Neural crest cell (in vitro differentiated cells): Measurements from ENCODE around the gene LRRC2. TPM values are rescaled to one million over a fixed set of nuclear protein-coding genes. Genes with fewer than 3 reads are reported as not detected.

ENCODE experiments used
- DNase-seq: peaks from one replicate; pipeline ENCODE4 v3.0.0; 2021; ENCODE audit warnings: low read depth, mixed read lengths, low spot score
- H3K27ac Mint-ChIP-seq: one replicate; pipeline ENCODE4 v1.8.0; 2021; ENCODE audit warnings: mild to moderate bottlenecking, mixed read lengths; ENCODE audit not compliant: unreplicated experiment
- H3K27me3 Mint-ChIP-seq: 2 replicates; pipeline ENCODE4 v1.8.0; 2021; ENCODE audit warnings: low read depth, mild to moderate bottlenecking, mixed read lengths
- H3K36me3 Mint-ChIP-seq: 2 replicates; pipeline ENCODE4 v1.8.0; 2021; ENCODE audit warnings: low read depth, mild to moderate bottlenecking, mixed read lengths
- H3K4me1 Mint-ChIP-seq: 2 replicates; pipeline ENCODE4 v1.8.0; 2021; ENCODE audit warnings: mixed read lengths
- H3K4me3 Mint-ChIP-seq: one replicate; pipeline ENCODE4 v1.8.0; 2021; ENCODE audit warnings: mild to moderate bottlenecking, mixed read lengths
- H3K9me3 Mint-ChIP-seq: 2 replicates; pipeline ENCODE4 v1.8.0; 2021; ENCODE audit warnings: mixed read lengths
- total RNA-seq: library from RNA; stranded (reverse); gene quantifications from 2 replicates; pipeline ENCODE4 v1.2.1, GENCODE V29; 2021
- TF ChIP-seq, protein P1 (sequence below): fragments of 200-600 bp; sonication (generic); conservative IDR thresholded peaks from 2 replicates; pipeline ENCODE4 v1.5.0; 2021; ENCODE audit warnings: antibody characterized with exemption, mild to moderate bottlenecking

LRRC2 gene
- total RNA-seq, 1 donor from 2014 or later = 0.12 TPM

DNA sequence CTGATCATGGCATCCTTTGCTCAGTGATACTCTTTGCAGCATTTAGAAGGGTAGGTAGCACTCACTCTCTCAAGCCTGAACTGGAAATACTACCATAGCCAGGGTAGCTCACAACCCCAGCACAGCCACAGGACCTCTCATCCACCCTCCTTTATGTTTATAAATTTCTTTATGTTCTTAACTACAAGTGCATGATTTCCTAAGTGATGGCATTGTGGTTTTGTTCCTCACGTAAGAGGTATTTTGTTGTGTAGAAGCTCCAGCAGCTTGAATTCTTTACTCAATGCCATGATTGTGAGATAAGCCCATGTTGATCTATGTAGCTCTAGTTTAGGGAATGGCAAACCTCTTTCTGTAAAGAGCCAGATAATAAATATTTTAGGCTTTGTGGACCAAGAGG, 76.2 kb downstream of the LRRC2 start:
- Mint-ChIP-seq H3K27me3 (peaks cover 15% of the 10 kb centered on the region), H3K27ac (no peak overlapping the region), H3K36me3 (peaks cover 2% of the 10 kb centered on the region), H3K9me3 (no peaks in the 10 kb centered on the region), H3K4me3 (no peak overlapping the region), H3K4me1 (peaks cover 11% of the 10 kb centered on the region)
- TF ChIP-seq, protein P1, sequence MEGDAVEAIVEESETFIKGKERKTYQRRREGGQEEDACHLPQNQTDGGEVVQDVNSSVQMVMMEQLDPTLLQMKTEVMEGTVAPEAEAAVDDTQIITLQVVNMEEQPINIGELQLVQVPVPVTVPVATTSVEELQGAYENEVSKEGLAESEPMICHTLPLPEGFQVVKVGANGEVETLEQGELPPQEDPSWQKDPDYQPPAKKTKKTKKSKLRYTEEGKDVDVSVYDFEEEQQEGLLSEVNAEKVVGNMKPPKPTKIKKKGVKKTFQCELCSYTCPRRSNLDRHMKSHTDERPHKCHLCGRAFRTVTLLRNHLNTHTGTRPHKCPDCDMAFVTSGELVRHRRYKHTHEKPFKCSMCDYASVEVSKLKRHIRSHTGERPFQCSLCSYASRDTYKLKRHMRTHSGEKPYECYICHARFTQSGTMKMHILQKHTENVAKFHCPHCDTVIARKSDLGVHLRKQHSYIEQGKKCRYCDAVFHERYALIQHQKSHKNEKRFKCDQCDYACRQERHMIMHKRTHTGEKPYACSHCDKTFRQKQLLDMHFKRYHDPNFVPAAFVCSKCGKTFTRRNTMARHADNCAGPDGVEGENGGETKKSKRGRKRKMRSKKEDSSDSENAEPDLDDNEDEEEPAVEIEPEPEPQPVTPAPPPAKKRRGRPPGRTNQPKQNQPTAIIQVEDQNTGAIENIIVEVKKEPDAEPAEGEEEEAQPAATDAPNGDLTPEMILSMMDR = no peak
- no peak for DNase-seq

DNA sequence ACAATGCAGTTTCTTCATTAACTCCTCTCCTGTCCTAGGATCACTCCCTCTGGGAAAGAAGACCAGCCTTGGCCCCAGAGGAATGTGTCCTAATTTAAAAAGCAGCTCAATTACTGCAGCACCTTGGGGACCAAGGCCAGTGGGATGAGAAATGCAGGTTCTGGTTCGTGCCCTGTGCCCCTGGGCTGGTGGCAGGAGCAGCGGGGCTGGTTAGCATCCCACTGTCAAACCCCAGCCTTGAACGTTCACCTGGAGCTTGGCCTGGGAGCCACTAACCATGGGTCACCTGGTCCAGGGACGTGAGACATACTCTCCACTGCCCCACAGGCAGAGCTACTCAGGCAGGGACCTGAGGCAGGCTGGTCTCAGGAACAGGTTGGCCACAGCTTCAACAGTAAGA, 76.7 kb downstream of the LRRC2 start:
- Mint-ChIP-seq H3K36me3 (peaks cover 2% of the 10 kb centered on the region), H3K4me3 (no peak overlapping the region), H3K9me3 (no peaks in the 10 kb centered on the region), H3K27me3 (peaks cover 15% of the 10 kb centered on the region), H3K4me1 (peaks cover 11% of the 10 kb centered on the region), H3K27ac (no peak overlapping the region)
- TF ChIP-seq, protein P1 = no peak
- no peak for DNase-seq

DNA sequence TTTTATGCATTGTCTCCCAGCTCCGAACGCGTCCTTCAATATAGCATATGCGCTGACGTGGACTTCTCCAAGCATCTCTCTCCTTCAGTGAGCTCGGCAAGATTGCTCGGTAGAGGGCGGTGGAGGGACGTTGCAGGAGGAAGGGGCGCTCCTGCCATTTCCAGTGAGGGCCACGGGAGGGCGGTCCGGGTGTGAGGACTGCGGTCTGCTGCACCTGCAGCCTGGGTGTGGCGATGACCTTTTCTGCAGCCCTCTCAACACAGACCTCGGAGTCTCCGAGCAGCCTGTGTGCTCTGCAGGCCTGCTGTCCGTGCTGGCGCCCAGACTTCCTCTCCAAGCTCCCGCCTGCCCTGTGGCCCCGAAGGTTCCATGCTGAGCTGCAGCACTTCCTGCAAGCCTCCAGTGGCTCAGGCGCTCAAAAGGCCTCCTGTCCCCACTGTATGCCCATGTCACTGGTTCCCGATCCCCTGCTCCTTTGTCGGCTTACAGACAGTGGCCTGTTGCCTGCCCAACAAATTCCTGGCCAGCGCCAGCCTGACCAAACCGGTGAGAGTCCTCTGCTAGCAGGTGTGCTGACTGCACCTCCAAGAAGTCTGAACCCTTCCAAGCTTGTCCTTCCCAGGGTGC, 77.3 kb downstream of the LRRC2 start:
- Mint-ChIP-seq H3K36me3 (peaks cover 2% of the 10 kb centered on the region), H3K4me1 (peaks cover 11% of the 10 kb centered on the region), H3K9me3 (no peaks in the 10 kb centered on the region), H3K27me3 (peaks cover 15% of the 10 kb centered on the region), H3K27ac (no peak overlapping the region), H3K4me3 (no peak overlapping the region)
- TF ChIP-seq, protein P1 = peak; percentile 99
- peak; percentile 95 for DNase-seq

DNA sequence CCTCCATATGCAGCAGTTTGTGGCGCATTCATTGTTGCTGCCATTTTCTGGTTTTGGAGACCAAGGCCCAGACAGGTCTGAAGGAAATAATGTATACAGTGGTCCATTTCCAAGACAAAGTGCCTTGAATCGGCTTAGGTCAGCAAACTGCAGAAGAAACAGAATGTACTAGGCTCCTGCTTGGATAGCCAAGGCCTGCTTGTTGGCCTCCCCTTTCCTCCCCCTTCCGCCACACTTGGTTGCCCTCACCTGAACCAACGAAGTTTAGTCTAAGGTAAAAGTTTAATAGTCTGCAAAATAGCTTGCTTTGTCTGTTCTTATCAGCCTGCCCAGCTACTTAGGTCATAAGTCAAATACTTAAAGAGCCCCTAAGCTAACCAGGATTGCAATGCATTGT, 80.3 kb downstream of the LRRC2 start:
- Mint-ChIP-seq H3K27ac (no peak overlapping the region), H3K4me1 (peaks cover 17% of the 10 kb centered on the region), H3K36me3 (no peaks in the 10 kb centered on the region), H3K4me3 (no peak overlapping the region), H3K27me3 (peaks cover 5% of the 10 kb centered on the region), H3K9me3 (no peaks in the 10 kb centered on the region)
- DNase-seq = no peak
- TF ChIP-seq, protein P1 = no peak

DNA sequence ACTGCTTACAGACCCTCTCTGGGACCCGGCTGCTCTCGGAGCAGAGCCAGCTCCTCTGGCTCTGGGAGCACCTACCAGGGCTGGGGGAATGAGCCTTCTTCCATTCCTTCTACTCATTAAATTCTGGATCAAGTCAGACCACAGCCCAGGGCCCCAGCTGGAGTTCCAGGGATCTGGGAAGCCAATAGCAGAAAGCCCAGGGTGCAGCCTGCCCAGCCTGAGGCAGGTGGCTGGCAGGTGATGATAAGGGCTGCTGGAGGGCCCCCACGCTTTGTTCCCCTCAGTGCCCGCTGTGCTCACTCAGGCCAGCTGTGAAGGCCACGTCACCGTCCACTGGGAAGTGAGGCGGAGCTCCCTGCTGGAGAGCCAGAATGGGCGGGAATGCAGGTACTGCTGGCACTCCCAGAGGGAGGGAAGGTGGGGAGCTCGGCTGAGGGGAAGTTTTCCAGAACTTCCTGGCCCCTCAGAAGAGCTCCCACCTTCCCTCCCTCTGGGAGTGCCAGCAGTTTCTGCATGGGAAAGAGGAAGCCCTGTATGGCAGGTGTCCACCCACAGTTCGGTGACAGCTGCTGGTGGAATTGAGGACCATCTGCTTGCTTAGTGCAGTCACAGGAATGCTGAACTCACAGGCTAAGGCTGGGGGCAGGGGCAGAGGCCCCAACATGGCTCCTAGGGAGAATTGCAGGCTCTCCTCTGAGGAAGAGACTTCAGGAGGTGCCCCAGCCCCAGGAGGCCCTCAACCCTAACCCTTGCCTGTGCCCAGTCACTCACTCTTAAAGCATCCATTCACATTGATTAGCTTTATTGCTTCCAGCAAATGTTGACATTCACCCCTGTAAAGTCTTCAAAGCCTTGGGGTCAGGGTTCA, 81.0 kb downstream of the LRRC2 start:
- H3K9me3 Mint-ChIP-seq = no peaks in the 10 kb centered on the region
- H3K27ac Mint-ChIP-seq = no peak overlapping the region
- no peak for DNase-seq
- peaks cover 23% of the 10 kb centered on the region for H3K4me1 Mint-ChIP-seq
- TF ChIP-seq, protein P1 = no peak
- no peaks in the 10 kb centered on the region for H3K36me3 Mint-ChIP-seq
- H3K27me3 Mint-ChIP-seq = peaks cover 5% of the 10 kb centered on the region
- no peak overlapping the region for H3K4me3 Mint-ChIP-seq
